KMS-11 (cell line): ENCODE data around the gene TRAK1.
A peak's percentile ranks its signal among the peaks of the same experiment; 100 is the strongest.

Experiments used
- H2AFZ ChIP-seq: fragments of 200-600 bp; sonication (generic); 2 replicates; pipeline ENCODE4 v1.6.1; 2016; ENCODE audit warnings: antibody characterized with exemption, mixed run types, low read depth
- H3K27ac ChIP-seq: fragments of 200-600 bp; sonication (generic); 2 replicates; pipeline ENCODE4 v1.6.1; 2016; ENCODE audit warnings: mild to moderate bottlenecking, mixed run types
- H3K27me3 ChIP-seq: fragments of 200-600 bp; sonication (generic); 2 replicates; pipeline ENCODE4 v1.6.1; 2017; ENCODE audit warnings: mild to moderate bottlenecking, low read depth, mixed run types, moderate library complexity; ENCODE audit not compliant: insufficient read depth
- H3K36me3 ChIP-seq: fragments of 200-600 bp; sonication (generic); 2 replicates; pipeline ENCODE4 v1.6.1; 2017; ENCODE audit warnings: mild to moderate bottlenecking, mixed run types; ENCODE audit not compliant: insufficient read depth
- H3K4me1 ChIP-seq: fragments of 200-600 bp; sonication (generic); 2 replicates; pipeline ENCODE4 v1.6.1; 2016; ENCODE audit warnings: mild to moderate bottlenecking, low read depth, mixed run types; ENCODE audit not compliant: poor library complexity, severe bottlenecking
- H3K4me2 ChIP-seq: fragments of 200-600 bp; sonication (generic); 2 replicates; pipeline ENCODE4 v1.7.0; 2016; ENCODE audit warnings: mild to moderate bottlenecking, mixed run types
- H3K4me3 ChIP-seq: fragments of 200-600 bp; sonication (generic); IDR thresholded peaks from 2 replicates; pipeline ENCODE4 v1.6.1; 2017; ENCODE audit warnings: low read depth, low read length, mixed read lengths; ENCODE audit not compliant: insufficient read depth
- H3K79me2 ChIP-seq: fragments of 200-600 bp; sonication (generic); 2 replicates; pipeline ENCODE4 v1.6.1; 2016; ENCODE audit warnings: low read depth, mixed run types; ENCODE audit not compliant: insufficient read depth
- H3K9ac ChIP-seq: fragments of 200-600 bp; sonication (generic); 2 replicates; pipeline ENCODE4 v1.6.1; 2016; ENCODE audit warnings: mild to moderate bottlenecking, mixed run types
- H4K20me1 ChIP-seq: fragments of 200-600 bp; sonication (generic); 2 replicates; pipeline ENCODE4 v1.6.1; 2016; ENCODE audit warnings: mild to moderate bottlenecking, mixed run types; ENCODE audit not compliant: insufficient read depth
- CTCF ChIP-seq: fragments of 200-600 bp; sonication (generic); conservative IDR thresholded peaks from 2 replicates; pipeline ENCODE4 v1.6.1; 2017; ENCODE audit warnings: low read depth, mild to moderate bottlenecking, antibody characterized with exemption, low read length, moderate library complexity, mixed read lengths

The TRAK1 gene

GRCh38 chr3:42213417-42213816, 122.3 kb downstream of the TRAK1 start:
- no peaks in the 10 kb centered on the region for H3K36me3 ChIP-seq
- no peaks in the 10 kb centered on the region for H3K27me3 ChIP-seq
- TF ChIP-seq CTCF, result no peak

GRCh38 chr3:42214064-42214463, 122.9 kb downstream of the TRAK1 start:
- no peak overlapping the region for H3K4me3 ChIP-seq
- no peaks in the 10 kb centered on the region for H4K20me1 ChIP-seq
- no peaks in the 10 kb centered on the region for H3K27me3 ChIP-seq
- no peak overlapping the region for H2AFZ ChIP-seq
- H3K4me2 ChIP-seq, result peak overlapping the region; percentile 57
- H3K36me3 ChIP-seq, result no peaks in the 10 kb centered on the region
- H3K4me1 ChIP-seq, result peaks cover 40% of the 10 kb centered on the region
- no peak overlapping the region for H3K9ac ChIP-seq
- TF ChIP-seq CTCF, result no peak
- H3K79me2 ChIP-seq, result no peaks in the 10 kb centered on the region
- H3K27ac ChIP-seq, result peak overlapping the region; percentile 40; the same call in 1 of the 2 replicates

More at GRCh38 chr3:42213417-42213816, 122.3 kb downstream of the TRAK1 start:
- H3K4me3 ChIP-seq, result no peak overlapping the region
- H4K20me1 ChIP-seq, result no peaks in the 10 kb centered on the region
- no peak overlapping the region for H3K9ac ChIP-seq
- H3K27ac ChIP-seq, result 0 out of 2 replicates have a peak overlapping the region, but pooled peaks have one; percentile 40
- H2AFZ ChIP-seq, result no peak overlapping the region
- peaks cover 40% of the 10 kb centered on the region for H3K4me1 ChIP-seq
- H3K79me2 ChIP-seq, result no peaks in the 10 kb centered on the region
- peak overlapping the region; percentile 57; the same call in 1 of the 2 replicates for H3K4me2 ChIP-seq

- no peaks in the 10 kb centered on the region for H3K36me3 ChIP-seq
- H3K4me3 ChIP-seq, result no peak overlapping the region
- H3K4me1 ChIP-seq, result peaks cover 40% of the 10 kb centered on the region
- peak overlapping the region; percentile 40; the same call in 1 of the 2 replicates for H3K27ac ChIP-seq
- peak overlapping the region; percentile 57 for H3K4me2 ChIP-seq
- no peaks in the 10 kb centered on the region for H3K79me2 ChIP-seq
- no peak overlapping the region for H3K9ac ChIP-seq
- no peak for TF ChIP-seq CTCF
- H3K27me3 ChIP-seq, result no peaks in the 10 kb centered on the region
- no peak overlapping the region for H2AFZ ChIP-seq
- H4K20me1 ChIP-seq, result no peaks in the 10 kb centered on the region
Observed at GRCh38 chr3:42214565-42215283, 123.6 kb downstream of the TRAK1 start.

GRCh38 chr3:42216302-42216701, 125.1 kb downstream of the TRAK1 start:
- Histone ChIP-seq H3K36me3 (no peaks in the 10 kb centered on the region), H3K4me1 (peaks cover 40% of the 10 kb centered on the region), H3K27ac (no peak overlapping the region), H3K79me2 (no peaks in the 10 kb centered on the region), H3K4me3 (no peak overlapping the region), H2AFZ (no peak overlapping the region), H3K9ac (no peak overlapping the region), H4K20me1 (no peaks in the 10 kb centered on the region), H3K27me3 (no peaks in the 10 kb centered on the region), H3K4me2 (no peak overlapping the region; the same call in 1 of the 2 replicates)
- no peak for TF ChIP-seq CTCF
